HepG2 (cell line): ENCODE data around the gene AKAP8L. TPM values are rescaled to one million over a fixed set of nuclear protein-coding genes. Genes with fewer than 3 reads are reported as not detected.

Source experiments
- ATF1 ChIP-seq: IDR thresholded peaks from 2 replicates; pipeline ENCODE4 v1.6.1; 2016; ENCODE audit warnings: mild to moderate bottlenecking, control low read depth
- ETV5 ChIP-seq: IDR thresholded peaks from 2 replicates; pipeline ENCODE4 v1.6.1; 2018; ENCODE audit warnings: missing biosample characterization, missing genetic modification reagents, inconsistent platforms, borderline replicate concordance
- MXD1 ChIP-seq: sonication (generic); formaldehyde crosslinking; IDR thresholded peaks from 2 replicates; pipeline ENCODE4 v1.4.0; 2020; ENCODE audit warnings: mild to moderate bottlenecking, missing genetic modification reagents
- NONO ChIP-seq, 2 experiments: fragments of 450-650 bp in 1 of 2; sonication (generic) in 1 of 2; formaldehyde crosslinking in 1 of 2; IDR thresholded peaks in 1 of 2; conservative IDR thresholded peaks in 1 of 2; 2 replicates each; pipeline versions ENCODE4 v1.6.1 to v1.8.0; 2017 to 2022; ENCODE audit warnings: mild to moderate bottlenecking in 1 of 2, missing genetic modification reagents in 1 of 2, moderate library complexity in 1 of 2
- PAX8 ChIP-seq: sonication (generic); formaldehyde crosslinking; IDR thresholded peaks from 2 replicates; pipeline ENCODE4 v1.8.0; 2022; ENCODE audit warnings: mild to moderate bottlenecking, missing genetic modification reagents, borderline replicate concordance
- RFXANK ChIP-seq: IDR thresholded peaks from 2 replicates; pipeline ENCODE4 v1.6.1; 2016
- RFXAP ChIP-seq: sonication (generic); formaldehyde crosslinking; IDR thresholded peaks from 2 replicates; pipeline ENCODE4 v1.4.0; 2020; ENCODE audit warnings: missing genetic modification reagents, borderline replicate concordance
- SALL1 ChIP-seq: sonication (generic); formaldehyde crosslinking; IDR thresholded peaks from 2 replicates; pipeline ENCODE4 v1.8.0; 2022; ENCODE audit warnings: mild to moderate bottlenecking, missing genetic modification reagents
- SMAD3 ChIP-seq: sonication (generic); formaldehyde crosslinking; IDR thresholded peaks from 2 replicates; pipeline ENCODE4 v1.4.0; 2020; ENCODE audit warnings: missing genetic modification reagents
- TBX2 ChIP-seq: sonication (generic); formaldehyde crosslinking; IDR thresholded peaks from 2 replicates; pipeline ENCODE4 v1.5.0; 2020; ENCODE audit warnings: missing genetic modification reagents, mild to moderate bottlenecking, borderline replicate concordance
- ZNF124 ChIP-seq: sonication (generic); formaldehyde crosslinking; IDR thresholded peaks from 2 replicates; pipeline ENCODE4 v1.4.0; 2020; ENCODE audit warnings: missing genetic modification reagents
- ZNF354B ChIP-seq: sonication (generic); formaldehyde crosslinking; IDR thresholded peaks from 2 replicates; pipeline ENCODE4 v1.8.0; 2022; ENCODE audit warnings: mild to moderate bottlenecking, missing genetic modification reagents
- ZNF546 ChIP-seq: sonication (generic); formaldehyde crosslinking; conservative IDR thresholded peaks from 2 replicates; pipeline ENCODE4 v1.8.1; 2023; ENCODE audit warnings: mild to moderate bottlenecking, missing genetic modification reagents
- ZNF567 ChIP-seq: sonication (generic); formaldehyde crosslinking; IDR thresholded peaks from 2 replicates; pipeline ENCODE4 v1.8.1; 2023; ENCODE audit warnings: mild to moderate bottlenecking, missing genetic modification reagents, borderline replicate concordance
- ZNF747 ChIP-seq: sonication (generic); formaldehyde crosslinking; IDR thresholded peaks from 2 replicates; pipeline ENCODE4 v1.8.1; 2023; ENCODE audit warnings: missing genetic modification reagents, mild to moderate bottlenecking, borderline replicate concordance
- ZSCAN21 ChIP-seq: sonication (generic); formaldehyde crosslinking; IDR thresholded peaks from 2 replicates; pipeline ENCODE4 v1.8.0; 2022; ENCODE audit warnings: mild to moderate bottlenecking, missing genetic modification reagents, moderate library complexity, borderline replicate concordance
- polyA plus RNA-seq, 8 experiments: library from polyadenylated mRNA; depleted of rRNA in 3 of 8; stranded (reverse) in 7 of 8; unstranded in 1 of 8; fragments of >200 nt; fragmentation: Illumina TruSeq in 4 of 8; extraction: Trizol in 4 of 8; gene quantifications; 2 replicates each; pipeline versions ENCODE4 v1.2.1 to v1.2.3, GENCODE V29; 2011 to 2016; ENCODE audit warnings: low read depth in 4 of 8, missing spikeins in 1 of 8, mixed read lengths in 1 of 8; ENCODE audit not compliant: insufficient read depth in 1 of 8
- total RNA-seq, 5 experiments: library from RNA; depleted of rRNA; stranded (reverse); fragments of >200 nt; fragmentation: Illumina TruSeq; extraction: Trizol; gene quantifications; 2 replicates each; pipeline ENCODE4 v1.2.3, GENCODE V29; 2016; ENCODE audit warnings: low read depth in 1 of 5
- TF ChIP-seq, protein P1 (sequence below): IDR thresholded peaks from 2 replicates; pipeline ENCODE4 v1.6.1; 2016; ENCODE audit warnings: low read depth, control low read depth
- TF ChIP-seq, protein P2 (sequence below): sonication (generic); formaldehyde crosslinking; IDR thresholded peaks from 2 replicates; pipeline ENCODE4 v1.4.0; 2020; ENCODE audit warnings: missing genetic modification reagents, borderline replicate concordance
- TF ChIP-seq, protein P3 (sequence below): sonication (generic); formaldehyde crosslinking; IDR thresholded peaks from 2 replicates; pipeline ENCODE4 v1.4.0; 2020; ENCODE audit warnings: missing genetic modification reagents, borderline replicate concordance
- TF ChIP-seq, protein P4 (sequence below): sonication (generic); formaldehyde crosslinking; IDR thresholded peaks from 2 replicates; pipeline ENCODE4 v1.5.0; 2020; ENCODE audit warnings: missing genetic modification reagents

The AKAP8L gene
- total and polyA plus RNA-seq, 2 of the 13 experiments (the other 11 are each of a cell fraction or from before 2014, with no cell fraction given) = 48.2 to 49.6 TPM

DNA sequence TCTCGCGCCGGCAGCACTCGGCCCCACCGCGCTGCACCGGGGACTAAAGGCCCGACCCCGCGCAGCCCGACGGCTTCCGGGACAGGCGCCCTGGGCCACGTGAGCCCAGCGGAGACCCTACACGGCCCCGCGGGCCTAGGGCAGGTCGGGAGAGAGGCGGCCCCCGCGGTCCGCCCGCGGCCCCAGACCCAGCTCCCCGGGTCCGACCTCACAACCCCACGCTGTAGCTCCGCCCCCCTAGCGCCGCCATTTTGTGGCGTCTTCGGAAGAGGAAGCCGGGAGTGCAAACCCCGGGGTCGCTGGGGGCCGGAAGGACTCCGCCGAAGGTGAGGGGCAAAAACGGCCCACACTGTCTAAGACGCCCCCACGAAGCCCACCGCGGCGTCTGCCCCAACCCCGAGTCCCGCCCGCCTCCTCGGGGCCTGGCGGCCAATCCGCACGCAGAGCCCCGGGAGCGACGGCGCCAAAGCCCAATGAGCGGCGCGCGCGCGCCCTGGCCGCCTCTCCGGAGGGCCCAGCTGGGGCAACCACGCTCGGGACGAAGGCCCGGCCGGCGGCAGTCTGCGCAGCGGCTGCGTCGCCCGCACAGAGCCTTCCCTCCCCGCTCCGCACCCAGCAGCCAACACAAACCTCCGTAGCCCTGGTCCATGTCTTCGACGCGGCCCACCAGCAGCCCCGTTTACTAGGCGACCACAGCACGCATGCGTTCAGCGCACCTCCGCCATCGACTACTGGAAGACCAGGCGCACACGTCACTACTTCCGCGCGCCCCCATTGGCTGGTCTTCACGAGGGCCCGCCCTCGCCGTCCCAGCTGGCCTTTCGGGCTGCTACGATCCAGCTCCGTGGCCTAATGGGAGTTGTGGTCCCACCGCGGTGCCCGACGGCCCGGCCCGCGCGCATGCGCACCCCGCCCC lies 39.4 kb downstream of the AKAP8L start, which contains the start of gene AKAP8 (continued):
- peak; percentile 89; the same call in 1 of the 2 replicates for TF ChIP-seq RFXAP (CRISPR knock-in tag)
- TF ChIP-seq, protein P1, sequence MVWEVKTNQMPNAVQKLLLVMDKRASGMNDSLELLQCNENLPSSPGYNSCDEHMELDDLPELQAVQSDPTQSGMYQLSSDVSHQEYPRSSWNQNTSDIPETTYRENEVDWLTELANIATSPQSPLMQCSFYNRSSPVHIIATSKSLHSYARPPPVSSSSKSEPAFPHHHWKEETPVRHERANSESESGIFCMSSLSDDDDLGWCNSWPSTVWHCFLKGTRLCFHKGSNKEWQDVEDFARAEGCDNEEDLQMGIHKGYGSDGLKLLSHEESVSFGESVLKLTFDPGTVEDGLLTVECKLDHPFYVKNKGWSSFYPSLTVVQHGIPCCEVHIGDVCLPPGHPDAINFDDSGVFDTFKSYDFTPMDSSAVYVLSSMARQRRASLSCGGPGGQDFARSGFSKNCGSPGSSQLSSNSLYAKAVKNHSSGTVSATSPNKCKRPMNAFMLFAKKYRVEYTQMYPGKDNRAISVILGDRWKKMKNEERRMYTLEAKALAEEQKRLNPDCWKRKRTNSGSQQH (CRISPR knock-in tag) = 0 out of 2 replicates have a peak, but pooled peaks have one; percentile 25
- 0 out of 2 replicates have a peak, but pooled peaks have one; percentile 55 for TF ChIP-seq RFXANK (CRISPR knock-in tag)
- TF ChIP-seq, protein P2, sequence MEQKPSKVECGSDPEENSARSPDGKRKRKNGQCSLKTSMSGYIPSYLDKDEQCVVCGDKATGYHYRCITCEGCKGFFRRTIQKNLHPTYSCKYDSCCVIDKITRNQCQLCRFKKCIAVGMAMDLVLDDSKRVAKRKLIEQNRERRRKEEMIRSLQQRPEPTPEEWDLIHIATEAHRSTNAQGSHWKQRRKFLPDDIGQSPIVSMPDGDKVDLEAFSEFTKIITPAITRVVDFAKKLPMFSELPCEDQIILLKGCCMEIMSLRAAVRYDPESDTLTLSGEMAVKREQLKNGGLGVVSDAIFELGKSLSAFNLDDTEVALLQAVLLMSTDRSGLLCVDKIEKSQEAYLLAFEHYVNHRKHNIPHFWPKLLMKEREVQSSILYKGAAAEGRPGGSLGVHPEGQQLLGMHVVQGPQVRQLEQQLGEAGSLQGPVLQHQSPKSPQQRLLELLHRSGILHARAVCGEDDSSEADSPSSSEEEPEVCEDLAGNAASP = 0 out of 2 replicates have a peak, but pooled peaks have one; percentile 23
- no peak for TF ChIP-seq ZNF124
- TF ChIP-seq SALL1 (CRISPR knock-in tag) = peak; percentile 61
- peak; percentile 38; the same call in 1 of the 2 replicates for TF ChIP-seq TBX2 (CRISPR knock-in tag)
- TF ChIP-seq ZNF747 (CRISPR knock-in tag) = no peak
- peak; percentile 89 for TF ChIP-seq ATF1
- TF ChIP-seq ETV5 (CRISPR knock-in tag) = peak; percentile 61; the same call in 1 of the 2 replicates
- TF ChIP-seq ZNF546 = no peak; the same call in 1 of the 2 replicates
- TF ChIP-seq NONO (IDR thresholded peaks at IDR 0.05) = no peak
- TF ChIP-seq NONO (CRISPR knock-in tag; conservative IDR thresholded peaks at IDR 0.05) = peak; percentile 97
- TF ChIP-seq, protein P3, sequence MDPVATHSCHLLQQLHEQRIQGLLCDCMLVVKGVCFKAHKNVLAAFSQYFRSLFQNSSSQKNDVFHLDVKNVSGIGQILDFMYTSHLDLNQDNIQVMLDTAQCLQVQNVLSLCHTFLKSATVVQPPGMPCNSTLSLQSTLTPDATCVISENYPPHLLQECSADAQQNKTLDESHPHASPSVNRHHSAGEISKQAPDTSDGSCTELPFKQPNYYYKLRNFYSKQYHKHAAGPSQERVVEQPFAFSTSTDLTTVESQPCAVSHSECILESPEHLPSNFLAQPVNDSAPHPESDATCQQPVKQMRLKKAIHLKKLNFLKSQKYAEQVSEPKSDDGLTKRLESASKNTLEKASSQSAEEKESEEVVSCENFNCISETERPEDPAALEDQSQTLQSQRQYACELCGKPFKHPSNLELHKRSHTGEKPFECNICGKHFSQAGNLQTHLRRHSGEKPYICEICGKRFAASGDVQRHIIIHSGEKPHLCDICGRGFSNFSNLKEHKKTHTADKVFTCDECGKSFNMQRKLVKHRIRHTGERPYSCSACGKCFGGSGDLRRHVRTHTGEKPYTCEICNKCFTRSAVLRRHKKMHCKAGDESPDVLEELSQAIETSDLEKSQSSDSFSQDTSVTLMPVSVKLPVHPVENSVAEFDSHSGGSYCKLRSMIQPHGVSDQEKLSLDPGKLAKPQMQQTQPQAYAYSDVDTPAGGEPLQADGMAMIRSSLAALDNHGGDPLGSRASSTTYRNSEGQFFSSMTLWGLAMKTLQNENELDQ = no peak
- TF ChIP-seq, protein P4, sequence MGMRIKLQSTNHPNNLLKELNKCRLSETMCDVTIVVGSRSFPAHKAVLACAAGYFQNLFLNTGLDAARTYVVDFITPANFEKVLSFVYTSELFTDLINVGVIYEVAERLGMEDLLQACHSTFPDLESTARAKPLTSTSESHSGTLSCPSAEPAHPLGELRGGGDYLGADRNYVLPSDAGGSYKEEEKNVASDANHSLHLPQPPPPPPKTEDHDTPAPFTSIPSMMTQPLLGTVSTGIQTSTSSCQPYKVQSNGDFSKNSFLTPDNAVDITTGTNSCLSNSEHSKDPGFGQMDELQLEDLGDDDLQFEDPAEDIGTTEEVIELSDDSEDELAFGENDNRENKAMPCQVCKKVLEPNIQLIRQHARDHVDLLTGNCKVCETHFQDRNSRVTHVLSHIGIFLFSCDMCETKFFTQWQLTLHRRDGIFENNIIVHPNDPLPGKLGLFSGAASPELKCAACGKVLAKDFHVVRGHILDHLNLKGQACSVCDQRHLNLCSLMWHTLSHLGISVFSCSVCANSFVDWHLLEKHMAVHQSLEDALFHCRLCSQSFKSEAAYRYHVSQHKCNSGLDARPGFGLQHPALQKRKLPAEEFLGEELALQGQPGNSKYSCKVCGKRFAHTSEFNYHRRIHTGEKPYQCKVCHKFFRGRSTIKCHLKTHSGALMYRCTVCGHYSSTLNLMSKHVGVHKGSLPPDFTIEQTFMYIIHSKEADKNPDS (CRISPR knock-in tag) = peak; percentile 79
- no peak; the same call in 1 of the 2 replicates for TF ChIP-seq ZNF567
- TF ChIP-seq PAX8 = 0 out of 2 replicates have a peak, but pooled peaks have one; percentile 7
- 0 out of 2 replicates have a peak, but pooled peaks have one; percentile 20 for TF ChIP-seq SMAD3 (CRISPR knock-in tag)
- TF ChIP-seq ZSCAN21 (CRISPR knock-in tag) = peak; percentile 82
- peak; percentile 42 for TF ChIP-seq MXD1 (CRISPR knock-in tag)
- no peak for TF ChIP-seq ZNF354B (CRISPR knock-in tag)
